ENCODE results near the gene HAUS5. TPM values are rescaled to one million over a fixed set of nuclear protein-coding genes. Genes with fewer than 3 reads are reported as not detected.

HAUS5 gene
- total RNA-seq, 1 experiment from 2014 or later = 32.9 TPM

- no peak overlapping the region for H2BK5ac ChIP-seq (ENCODE audit: insufficient read length, low read length)
- no peaks in the 10 kb centered on the region for H3K36me3 Mint-ChIP-seq (ENCODE audit: insufficient read depth in 1 of 3, low read depth in 3 of 3)
- H2BK15ac ChIP-seq (ENCODE audit: low read depth, low read length) = no peak overlapping the region
- no peaks in the 10 kb centered on the region for H3K79me1 ChIP-seq (ENCODE audit: insufficient read depth, low read depth, low read length, poor library complexity, severe bottlenecking)
- no peak overlapping the region for H3K4me2 ChIP-seq (ENCODE audit: insufficient read depth, insufficient read length, low read length)
- peaks cover 1 to 4% of the 10 kb centered on the region in 2 experiments for H3K4me1 Mint-ChIP-seq
- H3K23ac ChIP-seq (ENCODE audit: insufficient read length, low read depth, low read length) = no peak overlapping the region
- no peak for TF ChIP-seq CTCF (conservative IDR thresholded peaks at IDR 0.05)
- no peak for DNase-seq
- H3K27me3 ChIP-seq (ENCODE audit: insufficient read depth, low read length) = no peaks in the 10 kb centered on the region
- peaks cover 34% of the 10 kb centered on the region for H3K27me3 Mint-ChIP-seq (ENCODE audit: low read depth)
- H3K9me3 Mint-ChIP-seq = peaks cover 0 to 2% of the 10 kb centered on the region in 2 experiments; a peak in 1 of 5 replicates
- H4K91ac ChIP-seq (ENCODE audit: insufficient read length, low read depth, low read length) = no peak overlapping the region
- H2AFZ ChIP-seq (ENCODE audit: low read length) = no peak overlapping the region
- H4K20me1 ChIP-seq (ENCODE audit: control insufficient read depth, insufficient read depth, insufficient read length) = no peaks in the 10 kb centered on the region
- H4K8ac ChIP-seq (replicated peaks; ENCODE audit: insufficient read length, low read depth, low read length) = no peak overlapping the region
- H3K23me2 ChIP-seq (ENCODE audit: insufficient read length, low read depth, low read length, poor library complexity, severe bottlenecking) = no peaks in the 10 kb centered on the region
- no CpG with 5 or more reads among the region's 12 CpGs for WGBS (ENCODE audit: extremely low coverage, insufficient read length, low lambda C conversion rate)
- H3K14ac ChIP-seq (ENCODE audit: insufficient read depth, low read length) = no peak overlapping the region
- no peaks in the 10 kb centered on the region for H3K9me3 ChIP-seq (ENCODE audit: control insufficient read depth, low read depth, low read length)
- H3K56ac ChIP-seq (ENCODE audit: insufficient read length, low read depth, low read length) = no peak overlapping the region
- H3K4me1 ChIP-seq (ENCODE audit: insufficient read depth, low read length) = no peaks in the 10 kb centered on the region
- H3K4ac ChIP-seq (ENCODE audit: low read depth, low read length) = no peak overlapping the region
- H4K5ac ChIP-seq (ENCODE audit: insufficient read length, low read depth, low read length) = no peak overlapping the region
- no peak overlapping the region for H2AK5ac ChIP-seq (ENCODE audit: insufficient read length, low read length)
- no peak overlapping the region for H2BK120ac ChIP-seq (ENCODE audit: low read depth, low read length, poor library complexity, severe bottlenecking)
- no peak overlapping the region for H3K4me3 Mint-ChIP-seq
- no peak overlapping the region for H3K18ac ChIP-seq (ENCODE audit: insufficient read length, low read depth, low read length)
- no peak overlapping the region for H3K27ac ChIP-seq (ENCODE audit: insufficient read length, low read depth, low read length)
- no peak overlapping the region for H3K27ac Mint-ChIP-seq
- H2BK20ac ChIP-seq (ENCODE audit: low read depth, low read length, poor library complexity, severe bottlenecking) = no peak overlapping the region
- H3K79me2 ChIP-seq (ENCODE audit: insufficient read depth, low read length) = no peaks in the 10 kb centered on the region
- H3K9ac ChIP-seq (ENCODE audit: extremely low read depth, insufficient read length, low read length) = no peak overlapping the region
- H3T11ph ChIP-seq (ENCODE audit: low read length) = no peak overlapping the region
- no peak overlapping the region for H2BK12ac ChIP-seq (ENCODE audit: insufficient read length, low read depth, low read length)
These were observed 47.3 kb upstream of the HAUS5 start for GRCh38 chr19:35565016-35565856.

Measured in H9 (cell line).